Measurements from ENCODE around the gene SETBP1. TPM values are rescaled to one million over a fixed set of nuclear protein-coding genes. Genes with fewer than 3 reads are reported as not detected.
A peak's percentile ranks its signal among the peaks of the same experiment; 100 is the strongest.

SETBP1 gene
- total RNA-seq, 4 donors from 2014 or later = 14.5 to 34.2 (median 19.3) TPM

- ATAC-seq (ENCODE audit: low FRiP score) = no peak
- no peak for DNase-seq (ENCODE audit: low spot score)
- no peak for TF ChIP-seq CTCF (IDR thresholded peaks at IDR 0.05)
These were observed 277.4 kb downstream of the SETBP1 start for GRCh38 chr18:44958040-44958439.

GRCh38 chr18:44958455-44958854, 277.8 kb downstream of the SETBP1 start:
- DNase-seq (ENCODE audit: low spot score) (no peak), ATAC-seq (ENCODE audit: low FRiP score) (peak; percentile 81)
- no peak for TF ChIP-seq CTCF (IDR thresholded peaks at IDR 0.05)

GRCh38 chr18:44959013-44959412, 278.3 kb downstream of the SETBP1 start:
- DNase-seq (ENCODE audit: low spot score) (no peak), ATAC-seq (ENCODE audit: low FRiP score) (peak; percentile 52)
- TF ChIP-seq CTCF (IDR thresholded peaks at IDR 0.05) = no peak

GRCh38 chr18:44960580-44960979, 279.9 kb downstream of the SETBP1 start:
- DNase-seq (ENCODE audit: low spot score) (no peak), ATAC-seq (ENCODE audit: low FRiP score) (no peak)
- no peak for TF ChIP-seq CTCF (IDR thresholded peaks at IDR 0.05)

GRCh38 chr18:44961288-44961995, 280.8 kb downstream of the SETBP1 start:
- DNase-seq (ENCODE audit: low spot score) (no peak), ATAC-seq (ENCODE audit: low FRiP score) (no peak)
- TF ChIP-seq CTCF (IDR thresholded peaks at IDR 0.05) = no peak

GRCh38 chr18:44967599-44967998, 286.9 kb downstream of the SETBP1 start:
- DNase-seq (ENCODE audit: low spot score) (no peak), ATAC-seq (ENCODE audit: low FRiP score) (no peak)
- TF ChIP-seq CTCF (IDR thresholded peaks at IDR 0.05) = no peak

- ATAC-seq (ENCODE audit: low FRiP score) (no peak), DNase-seq (ENCODE audit: low spot score) (no peak)
- no peak for TF ChIP-seq CTCF (IDR thresholded peaks at IDR 0.05)
These were observed 287.6 kb downstream of the SETBP1 start for GRCh38 chr18:44968336-44968735.

Data from omental fat pad (tissue), 4 donors.